BLaER1 treated with 17β-estradiol and CSF1 and Interleukin-3, amounts not matched to agents 10 nM and 100 nM (cell line): ENCODE data around the gene PCDHA7.

Source experiments
- H3K27ac ChIP-seq, 11 experiments: shearing (Covaris generic); formaldehyde crosslinking; 2 replicates each; pipeline ENCODE4 v1.8.1; 2022
- H3K27me3 ChIP-seq, 11 experiments: shearing (Covaris generic); formaldehyde crosslinking; 2 replicates each; pipeline ENCODE4 v1.8.1; 2022
- H3K36me3 ChIP-seq, 11 experiments: shearing (Covaris generic); formaldehyde crosslinking; 2 replicates each; pipeline ENCODE4 v1.8.1; 2022
- H3K4me1 ChIP-seq, 10 experiments: shearing (Covaris generic); formaldehyde crosslinking; 2 replicates each; pipeline ENCODE4 v1.8.1; 2022
- H3K4me2 ChIP-seq, 11 experiments: shearing (Covaris generic); formaldehyde crosslinking; 2 replicates each; pipeline ENCODE4 v1.8.1; 2022
- H3K4me3 ChIP-seq, 10 experiments: shearing (Covaris generic); formaldehyde crosslinking; 2 replicates each; pipeline ENCODE4 v1.8.1; 2022
- H3K9ac ChIP-seq, 11 experiments: shearing (Covaris generic); formaldehyde crosslinking; 2 replicates each; pipeline ENCODE4 v1.8.1; 2022
- H3K9me3 ChIP-seq, 11 experiments: shearing (Covaris generic); formaldehyde crosslinking; replicated peaks in 1 of 11; 2 replicates each; pipeline ENCODE4 v1.8.1; 2022
- H4K20me1 ChIP-seq, 11 experiments: shearing (Covaris generic); formaldehyde crosslinking; 2 replicates each; pipeline ENCODE4 v1.8.1; 2022
- Cebpa-rat ChIP-seq, 11 experiments: shearing (Covaris generic); IDR thresholded peaks; 2 replicates each; pipeline ENCODE4 v1.8.1; 2022

Gene PCDHA7

GRCh38 chr5:140881889-140882590 is 48.0 kb downstream of the PCDHA7 start, which contains the start of gene PCDHA13:
Gene PCDHA13, plus strand, starts transcription at chr5:140882124. Its CDS starts 145 bp downstream, at chr5:140882269.
- no peaks in the 10 kb centered on the region for H3K36me3 ChIP-seq
- no peaks in the 10 kb centered on the region for H3K4me1 ChIP-seq
- TF ChIP-seq Cebpa-rat (IDR thresholded peaks at IDR 0.05), result no peak
- H3K4me3 ChIP-seq, result no peak within 1 kb of the TSS
- no peaks in the 10 kb centered on the region for H3K27me3 ChIP-seq
- H3K9me3 ChIP-seq, result peaks cover 35 to 40% (median 37%) of the 10 kb centered on the region in 11 experiments
- no peak within 1 kb of the TSS for H3K9ac ChIP-seq
- H3K27ac ChIP-seq, result no peak within 1 kb of the TSS
- no peaks in the 10 kb centered on the region for H4K20me1 ChIP-seq
- H3K4me2 ChIP-seq, result no peak within 1 kb of the TSS

GRCh38 chr5:140882591-140882899 is 48.5 kb downstream of the PCDHA7 start:
- no peaks in the 10 kb centered on the region for H4K20me1 ChIP-seq
- H3K27me3 ChIP-seq, result no peaks in the 10 kb centered on the region
- no peaks in the 10 kb centered on the region for H3K36me3 ChIP-seq
- no peak for TF ChIP-seq Cebpa-rat (IDR thresholded peaks at IDR 0.05)
- H3K4me2 ChIP-seq, result no peak overlapping the region
- H3K9ac ChIP-seq, result no peak overlapping the region
- peaks cover 30 to 35% (median 32%) of the 10 kb centered on the region in 11 experiments for H3K9me3 ChIP-seq
- no peak overlapping the region for H3K4me3 ChIP-seq
- no peaks in the 10 kb centered on the region for H3K4me1 ChIP-seq
- H3K27ac ChIP-seq, result no peak overlapping the region

GRCh38 chr5:140883373-140883772 is 49.3 kb downstream of the PCDHA7 start:
- no peaks in the 10 kb centered on the region for H3K27me3 ChIP-seq
- H3K4me3 ChIP-seq, result no peak overlapping the region
- H4K20me1 ChIP-seq, result no peaks in the 10 kb centered on the region
- H3K4me2 ChIP-seq, result no peak overlapping the region
- H3K4me1 ChIP-seq, result no peaks in the 10 kb centered on the region
- H3K27ac ChIP-seq, result no peak overlapping the region
- H3K36me3 ChIP-seq, result no peaks in the 10 kb centered on the region
- no peak overlapping the region for H3K9ac ChIP-seq
- TF ChIP-seq Cebpa-rat (IDR thresholded peaks at IDR 0.05), result no peak
- peaks cover 28 to 33% (median 30%) of the 10 kb centered on the region in 11 experiments for H3K9me3 ChIP-seq

GRCh38 chr5:140883927-140884697 is 50.0 kb downstream of the PCDHA7 start:
- Histone ChIP-seq H4K20me1 (no peaks in the 10 kb centered on the region), H3K9ac (no peak overlapping the region), H3K27me3 (no peaks in the 10 kb centered on the region), H3K4me2 (no peak overlapping the region), H3K4me3 (no peak overlapping the region), H3K36me3 (no peaks in the 10 kb centered on the region), H3K9me3 (peaks cover 28 to 33% (median 30%) of the 10 kb centered on the region in 11 experiments), H3K27ac (no peak overlapping the region), H3K4me1 (no peaks in the 10 kb centered on the region)
- no peak for TF ChIP-seq Cebpa-rat (IDR thresholded peaks at IDR 0.05)
